GM12891 (cell line): ENCODE data around the gene LRMDA.

Source experiments
- POLR2A ChIP-seq: IDR thresholded peaks from 2 replicates; pipeline ENCODE4 v1.6.1; 2011; ENCODE audit warnings: low read depth, low read length, control low read depth
- POLR2AphosphoS5 ChIP-seq: IDR thresholded peaks from 2 replicates; pipeline ENCODE4 v1.6.1; 2011; ENCODE audit warnings: low read depth, low read length, control low read depth
- SPI1 ChIP-seq: IDR thresholded peaks from 2 replicates; pipeline ENCODE4 v1.6.1; 2011; ENCODE audit warnings: low read depth, low read length, control low read depth
- TAF1 ChIP-seq: IDR thresholded peaks from 2 replicates; pipeline ENCODE4 v1.6.1; 2011; ENCODE audit warnings: low read depth, low read length, control low read depth

GRCh38 chr10:75429159-75429827 is 2.1 kb upstream of the LRMDA start:
- TF ChIP-seq POLR2A (no peak), SPI1 (no peak), TAF1 (no peak), POLR2AphosphoS5 (no peak)
